ENCODE results near the gene GNA14.

DNA sequence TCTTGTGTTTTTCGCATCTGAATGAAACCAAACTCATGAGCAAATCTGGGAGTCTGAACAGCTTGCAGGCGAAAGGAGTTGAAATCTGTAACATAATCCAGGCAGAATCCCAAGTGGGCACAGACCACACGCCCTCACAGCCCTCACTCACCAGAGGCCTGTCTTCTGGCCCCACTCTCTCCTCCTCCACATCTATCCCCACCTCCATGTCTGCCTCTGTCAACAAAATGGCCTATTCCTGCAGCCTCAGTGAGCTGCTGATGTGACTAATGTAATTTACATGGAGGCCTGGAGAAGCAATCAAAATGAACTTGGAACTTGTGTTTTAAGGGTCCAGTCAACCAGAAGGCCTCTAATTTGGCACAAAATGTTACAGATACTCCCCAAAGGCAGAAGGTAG lies 136.6 kb downstream of the GNA14 start:
- TF ChIP-seq, protein P1, sequence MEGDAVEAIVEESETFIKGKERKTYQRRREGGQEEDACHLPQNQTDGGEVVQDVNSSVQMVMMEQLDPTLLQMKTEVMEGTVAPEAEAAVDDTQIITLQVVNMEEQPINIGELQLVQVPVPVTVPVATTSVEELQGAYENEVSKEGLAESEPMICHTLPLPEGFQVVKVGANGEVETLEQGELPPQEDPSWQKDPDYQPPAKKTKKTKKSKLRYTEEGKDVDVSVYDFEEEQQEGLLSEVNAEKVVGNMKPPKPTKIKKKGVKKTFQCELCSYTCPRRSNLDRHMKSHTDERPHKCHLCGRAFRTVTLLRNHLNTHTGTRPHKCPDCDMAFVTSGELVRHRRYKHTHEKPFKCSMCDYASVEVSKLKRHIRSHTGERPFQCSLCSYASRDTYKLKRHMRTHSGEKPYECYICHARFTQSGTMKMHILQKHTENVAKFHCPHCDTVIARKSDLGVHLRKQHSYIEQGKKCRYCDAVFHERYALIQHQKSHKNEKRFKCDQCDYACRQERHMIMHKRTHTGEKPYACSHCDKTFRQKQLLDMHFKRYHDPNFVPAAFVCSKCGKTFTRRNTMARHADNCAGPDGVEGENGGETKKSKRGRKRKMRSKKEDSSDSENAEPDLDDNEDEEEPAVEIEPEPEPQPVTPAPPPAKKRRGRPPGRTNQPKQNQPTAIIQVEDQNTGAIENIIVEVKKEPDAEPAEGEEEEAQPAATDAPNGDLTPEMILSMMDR (IDR thresholded peaks at IDR 0.05) = no peak
- no peak for TF ChIP-seq POLR2A (IDR thresholded peaks at IDR 0.05)

Measured in lower leg skin (tissue), 3 donors.